Activated naive CD4-positive, alpha-beta T cell treated with anti-CD3 and anti-CD28 coated beads, Interleukin-2, amount 10 ng/mL, durations not matched to agents 7 days and 5 days (primary cell): ENCODE measurements around the gene DSCAM.
"Not testable (repeated sequence)": the region's sequence is repeated elsewhere in the genome, so short reads cannot be mapped to it uniquely, and the experiment has no call there.

Source experiments
- CTCF ChIA-PET: fragments of 350-600 bp; sonication (Branson Sonifier 250); formaldehyde crosslinking; loops from one replicate; lab custom pipeline; 2021; ENCODE audit warnings: antibody characterized with exemption; lab: Charles Lee
- DNase-seq: peaks from one replicate; pipeline ENCODE4 v3.0.0-alpha.2; 2020
- H3K27ac Mint-ChIP-seq: one replicate; pipeline ENCODE4 v1.8.0; 2021; ENCODE audit warnings: mild to moderate bottlenecking, moderate library complexity, mixed read lengths
- H3K27me3 Mint-ChIP-seq: one replicate; pipeline ENCODE4 v1.8.0; 2021; ENCODE audit warnings: mild to moderate bottlenecking, mixed read lengths
- H3K36me3 Mint-ChIP-seq: one replicate; pipeline ENCODE4 v1.8.0; 2021; ENCODE audit warnings: mixed read lengths
- H3K4me1 Mint-ChIP-seq: one replicate; pipeline ENCODE4 v1.8.0; 2021; ENCODE audit warnings: mixed read lengths
- H3K4me3 Mint-ChIP-seq: one replicate; pipeline ENCODE4 v1.8.0; 2021; ENCODE audit warnings: mild to moderate bottlenecking, moderate library complexity, mixed read lengths
- H3K9me3 Mint-ChIP-seq: one replicate; pipeline ENCODE4 v1.8.0; 2021; ENCODE audit warnings: mixed read lengths

Gene DSCAM

DNA sequence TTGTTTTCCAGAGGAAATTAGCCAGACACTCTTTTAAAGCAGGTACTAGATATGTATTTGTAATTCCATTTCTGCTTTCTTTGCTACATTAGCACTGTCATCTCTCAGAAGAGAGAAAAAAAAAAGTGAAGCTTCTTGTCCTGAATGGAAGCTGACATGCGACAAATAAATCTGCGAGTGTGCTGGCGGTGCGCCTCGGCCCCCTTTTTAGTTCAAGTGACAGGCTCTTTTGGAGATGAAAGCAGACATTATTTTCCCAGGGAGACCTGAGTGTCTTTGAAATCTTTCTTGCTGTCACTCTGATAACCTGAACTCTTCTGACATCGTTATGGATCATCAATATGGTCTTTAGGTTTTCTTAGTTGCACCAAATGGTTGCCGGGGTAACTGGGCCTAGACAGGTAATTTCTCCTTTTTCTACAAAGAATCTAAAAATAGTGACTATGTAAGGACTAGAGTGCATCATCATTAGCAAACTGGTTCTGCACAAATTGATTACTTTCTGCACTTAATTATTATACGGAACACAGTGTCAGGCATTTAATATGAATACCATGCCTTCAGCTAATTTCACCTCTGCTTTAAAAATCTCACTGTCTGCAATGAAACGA is 501.1 kb downstream of the DSCAM start:
- Mint-ChIP-seq H3K36me3 (no peaks in the 10 kb centered on the region), H3K4me3 (no peak overlapping the region), H3K27ac (no peak overlapping the region), H3K4me1 (no peaks in the 10 kb centered on the region), H3K27me3 (no peaks in the 10 kb centered on the region), H3K9me3 (peaks cover 7% of the 10 kb centered on the region)
- no peak for DNase-seq
- CTCF ChIA-PET: no interaction called here

DNA sequence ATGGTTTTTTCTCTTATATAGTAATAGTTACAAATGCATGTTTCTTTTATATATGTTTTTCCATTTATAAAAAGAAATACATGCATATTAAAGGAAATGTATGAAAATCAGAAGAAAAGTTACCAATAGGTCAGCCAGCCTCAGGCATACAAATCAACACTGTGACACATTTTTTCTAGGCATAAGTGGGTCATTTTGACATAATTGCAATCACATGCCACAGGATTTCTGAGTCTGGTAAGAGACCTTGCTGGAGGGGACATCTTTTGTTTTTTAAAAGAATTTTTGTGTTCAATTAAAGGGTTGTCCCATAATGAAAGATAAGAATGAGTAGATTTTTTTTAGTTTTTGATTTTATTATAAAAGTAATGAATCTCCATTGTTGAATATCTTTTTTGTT is 506.6 kb downstream of the DSCAM start:
- no peaks in the 10 kb centered on the region for H3K36me3 Mint-ChIP-seq
- CTCF ChIA-PET: no interaction called here
- H3K27ac Mint-ChIP-seq: no peak overlapping the region
- H3K4me1 Mint-ChIP-seq: no peaks in the 10 kb centered on the region
- no peak overlapping the region for H3K4me3 Mint-ChIP-seq
- DNase-seq: no peak
- no peaks in the 10 kb centered on the region for H3K27me3 Mint-ChIP-seq
- H3K9me3 Mint-ChIP-seq: peaks cover 3% of the 10 kb centered on the region

DNA sequence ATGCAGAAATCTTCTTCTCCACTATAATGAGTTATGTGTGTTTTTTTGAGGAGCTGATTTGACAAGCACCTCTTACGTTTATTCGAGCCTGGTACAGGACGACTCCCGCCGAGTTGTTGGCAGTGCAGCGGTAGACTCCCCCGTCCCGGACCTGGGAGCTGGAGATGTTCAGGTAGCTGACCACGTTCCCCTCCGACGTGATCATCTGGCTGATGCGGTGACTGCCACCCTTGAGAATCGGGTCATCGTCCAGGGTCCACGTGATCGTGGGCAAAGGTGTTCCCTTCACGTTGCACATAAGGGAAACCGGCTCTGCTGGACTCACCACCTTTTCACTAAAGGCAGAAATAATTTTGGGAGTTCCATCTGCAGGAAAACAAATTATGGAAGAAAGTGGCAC is 507.9 kb downstream of the DSCAM start:
- no peaks in the 10 kb centered on the region for H3K4me1 Mint-ChIP-seq
- no peaks in the 10 kb centered on the region for H3K36me3 Mint-ChIP-seq
- no peak overlapping the region for H3K4me3 Mint-ChIP-seq
- CTCF ChIA-PET: no interaction called here
- no peak overlapping the region for H3K27ac Mint-ChIP-seq
- DNase-seq: no peak
- peaks cover 8% of the 10 kb centered on the region for H3K9me3 Mint-ChIP-seq
- no peaks in the 10 kb centered on the region for H3K27me3 Mint-ChIP-seq

DNA sequence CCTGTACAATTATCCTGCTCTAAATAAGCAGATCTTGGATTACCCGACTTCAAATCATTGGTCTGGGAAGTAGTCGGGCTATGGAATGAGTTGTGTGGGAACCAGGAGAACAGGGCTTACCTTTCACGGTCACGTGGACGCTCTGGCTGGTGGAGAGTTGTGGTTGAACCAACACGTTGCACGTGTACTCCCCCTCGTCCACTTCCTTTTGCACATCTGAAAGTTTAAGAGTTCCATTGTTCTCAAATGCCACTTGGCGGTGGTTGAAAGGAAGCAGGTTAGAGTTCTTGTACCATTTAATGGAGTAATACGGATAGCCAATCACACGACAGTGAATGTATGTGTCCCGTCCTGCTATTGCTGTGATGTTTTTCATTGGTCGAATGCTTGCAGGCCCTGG is 509.0 kb downstream of the DSCAM start:
- Mint-ChIP-seq H3K36me3 (no peaks in the 10 kb centered on the region), H3K4me3 (no peak overlapping the region), H3K9me3 (peaks cover 8% of the 10 kb centered on the region), H3K27ac (no peak overlapping the region), H3K4me1 (no peaks in the 10 kb centered on the region), H3K27me3 (no peaks in the 10 kb centered on the region)
- DNase-seq: no peak
- CTCF ChIA-PET: no interaction called here

DNA sequence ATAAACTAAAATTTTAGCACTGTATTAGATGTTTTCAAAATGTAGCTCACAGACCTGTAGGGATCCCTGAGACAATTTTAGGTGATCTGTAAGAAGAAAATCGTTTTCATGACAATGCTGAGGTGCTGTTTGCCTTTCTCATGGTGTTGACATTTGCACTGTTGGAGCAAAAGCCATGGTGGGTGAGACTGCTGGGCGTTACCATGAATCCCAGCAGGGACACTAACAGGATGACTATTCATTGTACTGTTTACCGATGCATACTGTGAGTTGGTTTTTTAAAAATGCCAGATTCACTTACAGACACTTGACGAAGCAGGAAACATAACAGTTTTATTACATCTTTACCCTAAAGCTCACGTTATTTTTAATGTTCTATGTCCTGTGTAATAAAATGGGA is 511.3 kb downstream of the DSCAM start:
- CTCF ChIA-PET: no interaction called here
- H3K4me1 Mint-ChIP-seq: no peaks in the 10 kb centered on the region
- no peaks in the 10 kb centered on the region for H3K36me3 Mint-ChIP-seq
- DNase-seq: no peak
- H3K9me3 Mint-ChIP-seq: peaks cover 8% of the 10 kb centered on the region
- H3K27me3 Mint-ChIP-seq: peaks cover 3% of the 10 kb centered on the region
- H3K4me3 Mint-ChIP-seq: no peak overlapping the region
- H3K27ac Mint-ChIP-seq: no peak overlapping the region

DNA sequence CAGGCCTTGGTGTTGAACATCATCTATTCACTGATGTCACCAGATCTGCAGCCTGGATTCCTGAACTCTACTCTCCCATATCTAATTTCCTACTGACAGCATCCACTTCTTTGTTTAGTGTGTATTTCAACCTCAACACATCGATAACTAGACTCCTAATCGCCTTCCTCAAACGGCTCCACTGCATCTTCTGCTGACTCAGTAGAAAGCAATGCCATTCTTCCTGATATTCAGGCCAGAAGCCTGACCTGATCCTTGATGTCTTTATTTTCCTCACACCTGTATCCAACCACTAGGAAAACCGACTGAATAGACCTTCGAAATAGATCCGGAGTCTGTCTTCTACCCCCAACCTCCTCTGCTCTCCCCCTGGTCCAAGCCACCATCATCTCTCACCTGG is 512.8 kb downstream of the DSCAM start:
- H3K27ac Mint-ChIP-seq: no peak overlapping the region
- DNase-seq: no peak
- CTCF ChIA-PET: no interaction called here
- H3K27me3 Mint-ChIP-seq: peaks cover 3% of the 10 kb centered on the region
- H3K36me3 Mint-ChIP-seq: no peaks in the 10 kb centered on the region
- no peak overlapping the region for H3K4me3 Mint-ChIP-seq
- no peaks in the 10 kb centered on the region for H3K4me1 Mint-ChIP-seq
- peaks cover 8% of the 10 kb centered on the region for H3K9me3 Mint-ChIP-seq

DNA sequence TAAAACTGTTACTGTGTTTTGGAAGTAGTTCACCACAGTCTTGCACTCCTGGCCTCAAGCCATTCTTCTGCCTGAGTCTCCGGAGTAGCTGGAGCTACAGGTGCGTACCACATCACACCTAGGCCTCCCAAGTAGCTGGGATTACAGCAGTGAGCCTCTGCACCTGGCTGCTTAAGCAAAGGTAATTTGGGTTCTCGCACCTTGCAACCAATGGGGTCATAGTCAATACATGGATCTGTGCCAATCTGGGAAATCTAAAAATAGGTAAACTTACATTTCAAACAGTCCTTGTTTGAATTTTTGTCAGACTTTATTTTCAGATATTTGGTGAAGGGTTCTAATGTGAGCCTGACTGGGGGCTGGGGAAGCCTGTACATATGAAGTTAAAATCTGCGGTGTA is 513.2 kb downstream of the DSCAM start:
- CTCF ChIA-PET: no interaction called here
- Mint-ChIP-seq H3K4me1 (no peaks in the 10 kb centered on the region), H3K9me3 (peaks cover 8% of the 10 kb centered on the region), H3K27ac (no peak overlapping the region), H3K36me3 (no peaks in the 10 kb centered on the region), H3K4me3 (no peak overlapping the region), H3K27me3 (peaks cover 3% of the 10 kb centered on the region)
- DNase-seq: no peak

DNA sequence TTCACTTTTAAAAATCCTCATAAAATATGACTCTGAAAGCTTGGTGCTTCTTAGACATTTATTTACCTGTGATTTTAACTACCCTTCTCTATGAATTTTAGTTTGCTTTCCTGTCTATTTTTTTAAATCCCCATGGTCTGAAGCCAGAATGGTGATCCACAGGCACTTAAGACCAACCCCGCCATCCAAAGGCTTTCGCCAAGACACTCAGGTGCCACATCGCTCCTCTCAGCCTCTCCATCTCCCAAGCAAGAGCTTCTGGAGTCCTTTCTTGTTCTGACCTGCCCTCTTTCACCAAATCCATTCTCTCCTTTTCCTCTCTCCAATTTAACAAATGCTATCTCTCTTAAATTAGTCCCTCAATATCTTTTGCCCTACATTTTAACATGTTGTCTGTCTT is 515.2 kb downstream of the DSCAM start:
- no peaks in the 10 kb centered on the region for H3K4me1 Mint-ChIP-seq
- H3K27ac Mint-ChIP-seq: no peak overlapping the region
- H3K9me3 Mint-ChIP-seq: peaks cover 7% of the 10 kb centered on the region
- H3K36me3 Mint-ChIP-seq: no peaks in the 10 kb centered on the region
- H3K4me3 Mint-ChIP-seq: no peak overlapping the region
- peaks cover 3% of the 10 kb centered on the region for H3K27me3 Mint-ChIP-seq
- DNase-seq: no peak
- CTCF ChIA-PET: no interaction called here

DNA sequence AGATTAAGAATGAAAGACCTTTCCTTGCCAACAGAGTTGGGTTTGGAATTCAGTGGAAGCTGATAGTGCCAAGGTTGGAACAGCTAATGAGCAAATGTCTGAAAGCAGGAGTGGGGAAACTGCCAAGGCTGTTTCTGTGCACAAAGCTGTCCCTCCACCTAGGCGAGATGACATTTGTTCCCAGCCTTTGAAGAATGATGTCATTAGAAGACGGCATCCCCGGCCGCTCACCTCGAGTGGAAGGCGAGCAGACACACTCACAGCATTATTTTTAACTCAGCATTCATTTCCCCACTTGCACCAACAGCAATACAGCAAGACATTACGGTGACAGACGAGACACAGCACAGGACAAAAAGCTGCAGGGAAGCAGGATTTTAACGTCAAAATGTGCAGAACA is 515.8 kb downstream of the DSCAM start:
- no peak overlapping the region for H3K27ac Mint-ChIP-seq
- H3K36me3 Mint-ChIP-seq: no peaks in the 10 kb centered on the region
- no peak for DNase-seq
- CTCF ChIA-PET: no interaction called here
- no peak overlapping the region for H3K4me3 Mint-ChIP-seq
- H3K4me1 Mint-ChIP-seq: no peaks in the 10 kb centered on the region
- peaks cover 3% of the 10 kb centered on the region for H3K27me3 Mint-ChIP-seq
- peaks cover 7% of the 10 kb centered on the region for H3K9me3 Mint-ChIP-seq

DNA sequence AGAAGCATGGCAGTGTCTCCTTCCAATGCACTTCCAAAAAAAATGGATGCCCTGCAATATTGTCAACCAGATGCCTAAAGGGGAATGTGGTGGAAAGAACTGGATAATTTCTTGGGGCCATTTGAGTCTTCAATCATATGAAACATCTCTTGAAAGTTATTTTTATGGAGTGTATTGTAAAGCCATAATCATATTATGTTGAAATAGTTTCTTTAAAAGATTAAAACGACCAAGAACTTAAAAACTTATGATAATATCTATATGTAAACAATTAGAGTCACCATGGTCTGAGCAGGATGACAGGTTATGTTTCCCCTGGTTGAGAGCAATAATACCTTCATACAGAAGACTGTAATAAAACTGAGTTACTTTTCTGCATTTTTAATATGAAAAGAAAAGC is 522.6 kb downstream of the DSCAM start:
- no peak overlapping the region for H3K27ac Mint-ChIP-seq
- no peaks in the 10 kb centered on the region for H3K27me3 Mint-ChIP-seq
- no peaks in the 10 kb centered on the region for H3K4me1 Mint-ChIP-seq
- no peak overlapping the region for H3K4me3 Mint-ChIP-seq
- H3K9me3 Mint-ChIP-seq: peaks cover 16% of the 10 kb centered on the region
- CTCF ChIA-PET: no interaction called here
- no peak for DNase-seq
- no peaks in the 10 kb centered on the region for H3K36me3 Mint-ChIP-seq

DNA sequence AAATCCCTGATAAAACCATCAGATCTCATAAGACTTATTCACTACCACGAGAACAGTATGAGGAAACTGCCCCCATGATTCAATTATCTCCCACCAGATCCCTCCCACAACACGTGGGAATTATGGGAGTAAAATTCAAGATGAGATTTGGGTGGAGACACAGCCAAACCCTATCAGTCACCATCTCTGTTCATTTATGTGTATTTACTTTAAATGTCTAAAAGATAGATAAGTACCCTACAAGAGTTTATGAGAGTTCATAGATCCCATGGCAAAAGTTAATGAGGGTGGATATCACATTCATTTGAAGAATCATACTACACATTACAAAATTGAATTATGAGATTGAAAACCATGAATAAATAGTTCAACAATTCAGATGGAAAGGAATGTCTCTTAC is 526.2 kb downstream of the DSCAM start:
- DNase-seq, H3K27ac Mint-ChIP-seq, CTCF ChIA-PET, H3K27me3 Mint-ChIP-seq, H3K4me1 Mint-ChIP-seq, H3K36me3 Mint-ChIP-seq, H3K4me3 Mint-ChIP-seq: not testable (repeated sequence)
- H3K9me3 Mint-ChIP-seq: peaks cover 23% of the 10 kb centered on the region

DNA sequence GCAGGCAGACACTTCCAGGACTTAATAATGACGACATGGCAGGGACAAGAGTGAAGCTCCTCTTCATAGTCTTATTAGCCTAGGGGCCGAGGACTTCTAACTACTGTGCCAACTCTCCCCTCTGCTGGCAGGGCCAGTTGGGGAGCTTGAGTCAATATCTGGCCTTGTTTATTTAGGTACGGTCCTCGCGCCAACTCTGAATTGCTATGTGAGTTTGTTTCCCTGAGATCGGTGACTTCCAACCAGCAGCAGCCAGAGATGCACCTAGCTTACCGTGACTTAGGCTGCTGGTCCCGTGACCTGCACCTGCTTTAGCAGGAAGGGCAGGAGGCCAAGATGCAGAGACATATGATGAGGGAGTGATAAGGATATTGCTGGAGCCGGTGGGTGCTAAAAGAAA is 528.6 kb downstream of the DSCAM start:
- Mint-ChIP-seq H3K36me3 (no peaks in the 10 kb centered on the region), H3K27me3 (no peaks in the 10 kb centered on the region), H3K27ac (no peak overlapping the region), H3K4me1 (no peaks in the 10 kb centered on the region), H3K9me3 (peaks cover 24% of the 10 kb centered on the region), H3K4me3 (no peak overlapping the region)
- CTCF ChIA-PET: no interaction called here
- no peak for DNase-seq

DNA sequence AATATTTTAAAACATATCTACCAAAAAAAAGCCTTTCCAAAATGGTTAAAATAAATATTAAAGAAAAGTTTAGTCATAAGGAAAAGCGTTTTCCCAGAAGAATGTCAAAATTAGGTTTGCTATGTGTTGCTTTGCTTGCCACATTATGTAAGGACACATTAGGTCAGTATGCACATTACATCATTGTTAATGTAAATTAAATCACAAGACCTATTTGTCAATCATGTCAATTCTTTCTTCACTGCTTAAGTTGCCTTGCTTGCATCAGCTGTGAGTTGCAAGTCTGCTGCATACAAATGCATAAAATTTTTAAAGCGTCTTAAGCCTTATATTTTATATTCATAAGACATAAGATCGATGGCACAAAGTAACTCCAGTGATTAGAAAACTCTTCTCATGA is 530.9 kb downstream of the DSCAM start:
- H3K9me3 Mint-ChIP-seq: peaks cover 20% of the 10 kb centered on the region
- no peak overlapping the region for H3K4me3 Mint-ChIP-seq
- no peaks in the 10 kb centered on the region for H3K36me3 Mint-ChIP-seq
- H3K4me1 Mint-ChIP-seq: no peaks in the 10 kb centered on the region
- CTCF ChIA-PET: no interaction called here
- DNase-seq: no peak
- no peak overlapping the region for H3K27ac Mint-ChIP-seq
- no peaks in the 10 kb centered on the region for H3K27me3 Mint-ChIP-seq

DNA sequence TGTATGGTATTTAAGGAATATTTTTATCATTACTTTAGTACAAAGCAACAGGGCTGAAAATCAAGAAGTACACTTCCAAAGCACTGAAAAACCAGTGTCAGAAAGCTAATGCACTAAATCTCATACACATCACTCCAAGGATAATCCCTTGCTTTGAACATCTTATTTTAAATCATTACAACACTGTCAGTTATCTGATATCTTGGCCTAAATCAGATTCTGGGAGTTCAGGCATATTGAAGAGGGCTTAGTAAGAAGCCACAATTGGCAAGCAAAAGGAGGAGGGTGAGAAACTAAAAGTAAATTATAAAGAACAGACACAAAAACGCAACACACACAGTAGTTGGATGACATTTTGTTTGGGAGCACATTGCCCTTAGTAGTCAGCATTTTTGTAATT is 531.3 kb downstream of the DSCAM start:
- H3K9me3 Mint-ChIP-seq: peaks cover 19% of the 10 kb centered on the region
- no peaks in the 10 kb centered on the region for H3K36me3 Mint-ChIP-seq
- no peak overlapping the region for H3K4me3 Mint-ChIP-seq
- DNase-seq: no peak
- H3K27me3 Mint-ChIP-seq: no peaks in the 10 kb centered on the region
- no peaks in the 10 kb centered on the region for H3K4me1 Mint-ChIP-seq
- H3K27ac Mint-ChIP-seq: no peak overlapping the region
- CTCF ChIA-PET: no interaction called here

DNA sequence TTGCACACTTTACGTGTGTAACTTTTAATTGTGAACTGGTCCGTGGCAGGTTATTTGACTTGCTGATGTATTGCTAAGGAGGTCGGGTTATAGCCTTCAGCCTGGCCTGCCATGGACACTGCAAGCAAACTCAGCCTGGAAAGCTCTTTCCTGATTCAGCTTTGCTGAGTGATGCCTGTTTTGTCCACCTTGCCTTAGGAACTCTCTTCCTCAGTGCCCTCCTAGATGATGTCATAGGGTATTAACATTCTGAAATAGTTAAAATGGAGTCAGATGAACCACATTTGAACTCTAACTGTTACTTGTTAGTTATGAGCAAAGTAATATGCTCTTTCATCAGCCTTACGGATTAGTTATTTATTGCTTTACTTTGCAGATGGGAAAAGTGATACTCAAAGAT is 533.7 kb downstream of the DSCAM start:
- H3K4me1 Mint-ChIP-seq: no peaks in the 10 kb centered on the region
- H3K27ac Mint-ChIP-seq: no peak overlapping the region
- H3K4me3 Mint-ChIP-seq: no peak overlapping the region
- H3K9me3 Mint-ChIP-seq: peaks cover 20% of the 10 kb centered on the region
- H3K27me3 Mint-ChIP-seq: no peaks in the 10 kb centered on the region
- no peak for DNase-seq
- CTCF ChIA-PET: no interaction called here
- no peaks in the 10 kb centered on the region for H3K36me3 Mint-ChIP-seq

DNA sequence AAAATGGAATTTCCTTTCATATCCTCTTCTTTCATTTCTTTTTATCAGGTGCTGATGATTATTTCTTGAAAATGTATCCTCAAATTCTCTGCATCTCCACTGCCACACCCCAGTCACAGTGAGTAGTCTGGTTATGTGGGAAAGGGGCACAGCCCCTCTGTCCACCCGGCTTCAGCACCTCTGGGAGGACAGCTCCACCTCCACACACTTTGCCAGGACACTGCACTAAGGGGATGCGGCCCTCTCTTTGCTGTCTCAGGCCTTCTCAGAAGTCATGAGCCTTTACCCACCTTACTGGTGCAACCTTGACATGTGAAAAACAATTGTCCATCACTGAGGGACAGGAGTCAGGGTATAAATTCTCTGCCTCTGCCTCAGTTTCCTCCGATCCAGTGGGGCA is 546.7 kb downstream of the DSCAM start:
- Mint-ChIP-seq H3K27ac (no peak overlapping the region), H3K4me1 (no peaks in the 10 kb centered on the region), H3K27me3 (no peaks in the 10 kb centered on the region), H3K4me3 (no peak overlapping the region), H3K36me3 (no peaks in the 10 kb centered on the region), H3K9me3 (peaks cover 41% of the 10 kb centered on the region)
- CTCF ChIA-PET: no interaction called here
- no peak for DNase-seq
